ENCODE measurements around the gene POU4F1.

- TF ChIP-seq CTCF (IDR thresholded peaks at IDR 0.05): no peak
- no peak for TF ChIP-seq EZH2 (IDR thresholded peaks at IDR 0.05)
Measured at GRCh38 chr13:78600280-78600883, 3.0 kb downstream of the POU4F1 start.
